GM13977 (cell line): ENCODE results near the gene DEAF1.

Source experiments
- DNase-seq: peaks from one replicate; pipeline ENCODE4 v3.0.0; 2012; ENCODE audit warnings: low spot score
- CTCF ChIP-seq: IDR thresholded peaks from 2 replicates; pipeline ENCODE4 v1.5.1; 2012; ENCODE audit warnings: mild to moderate bottlenecking, control low read depth; ENCODE audit not compliant: insufficient read depth; ENCODE audit errors: extremely low read depth, missing control alignments
- in situ Hi-C: fragments of 300-500 bp; cut with MboI; formaldehyde crosslinking; loops from one replicate; pipeline ENCODE4 v1.12.0; 2022; ENCODE audit warnings: low sequenced_read_pairs, low pct_unique_long_range_greater_than_20kb, mixed read lengths, inconsistent platforms; ENCODE audit not compliant: unreplicated experiment

Gene DEAF1

GRCh38 chr11:708511-708910 lies 13.5 kb upstream of the DEAF1 start:
- in situ Hi-C loops: no loop called here
- no peak for DNase-seq
- no peak for TF ChIP-seq CTCF

- in situ Hi-C loops: no loop called here
- TF ChIP-seq CTCF: no peak
- DNase-seq: no peak
These were observed 12.9 kb upstream of the DEAF1 start for GRCh38 chr11:707817-708420.

- in situ Hi-C loops: no loop called here
- DNase-seq: peak; percentile 47
- no peak for TF ChIP-seq CTCF
These were observed 12.2 kb upstream of the DEAF1 start for GRCh38 chr11:706957-707816.

- in situ Hi-C loops: no loop called here
- DNase-seq: no peak
- TF ChIP-seq CTCF: no peak
These were observed 11.5 kb upstream of the DEAF1 start for GRCh38 chr11:706439-706956.

GRCh38 chr11:705646-706438 lies 10.8 kb upstream of the DEAF1 start, which contains the start of gene EPS8L2:
EPS8L2 (plus strand) TSS chr11:706231; CDS start chr11:709408, 3,177 bp downstream.
- peak; percentile 48 for DNase-seq
- no peak for TF ChIP-seq CTCF
- in situ Hi-C loops: no loop called here
